Calu3 (cell line): Measurements from ENCODE around the gene FAM81A. TPM values are rescaled to one million over a fixed set of nuclear protein-coding genes. Genes with fewer than 3 reads are reported as not detected.
"Not testable (repeated sequence)": the region's sequence is repeated elsewhere in the genome, so short reads cannot be mapped to it uniquely, and the experiment has no call there.

Source experiments
- BruUV-seq: library from RNA; stranded (reverse); fragments of 400-500 nt; replicated peaks from 2 replicates; lab custom pipeline; 2021; lab: Mats Ljungman, UMichigan
- CTCF ChIA-PET: fragments of 300-600 bp; sonication (Branson Sonifier 250); formaldehyde crosslinking; loops from one replicate; lab custom pipeline; 2022; ENCODE audit warnings: antibody characterized with exemption; lab: Charles Lee
- DNase-seq: peaks from one replicate; pipeline ENCODE4 v3.0.0; 2022
- H3K27ac Mint-ChIP-seq: one replicate; pipeline ENCODE4 v1.8.0; 2022; ENCODE audit warnings: mixed read lengths; ENCODE audit not compliant: unreplicated experiment
- H3K27me3 Mint-ChIP-seq: one replicate; pipeline ENCODE4 v1.8.0; 2022; ENCODE audit warnings: mixed read lengths; ENCODE audit not compliant: unreplicated experiment
- H3K36me3 Mint-ChIP-seq: one replicate; pipeline ENCODE4 v1.8.0; 2022; ENCODE audit warnings: mild to moderate bottlenecking, moderate library complexity, mixed read lengths; ENCODE audit not compliant: insufficient read depth, unreplicated experiment
- H3K4me1 Mint-ChIP-seq: one replicate; pipeline ENCODE4 v1.8.0; 2022; ENCODE audit warnings: mild to moderate bottlenecking, low read depth, mixed read lengths; ENCODE audit not compliant: unreplicated experiment
- H3K4me3 Mint-ChIP-seq: one replicate; pipeline ENCODE4 v1.8.0; 2022; ENCODE audit warnings: mild to moderate bottlenecking, low read depth, moderate library complexity, mixed read lengths; ENCODE audit not compliant: unreplicated experiment
- H3K9me3 Mint-ChIP-seq: one replicate; pipeline ENCODE4 v1.8.0; 2022; ENCODE audit warnings: low read depth, mixed read lengths; ENCODE audit not compliant: unreplicated experiment
- CTCF ChIP-seq: fragments of 200-600 bp; IDR thresholded peaks from one replicate; pipeline ENCODE4 v1.8.0; 2022; ENCODE audit warnings: antibody characterized with exemption; ENCODE audit not compliant: unreplicated experiment
- intact Hi-C: fragments of 100-400 bp; cut with micrococcal nuclease; formaldehyde crosslinking; loops from one replicate; pipeline ENCODE4 v1.10.0; 2022; ENCODE audit not compliant: unreplicated experiment
- total RNA-seq: library from RNA; stranded (reverse); gene quantifications from 2 replicates; pipeline ENCODE4 v1.2.3, GENCODE V29; 2022

Gene FAM81A
- total RNA-seq, 1 experiment from 2014 or later = 16.0 TPM

- H3K27me3 Mint-ChIP-seq = no peaks in the 10 kb centered on the region
- peaks cover 11% of the 10 kb centered on the region for H3K4me1 Mint-ChIP-seq
- intact Hi-C loops = no loop called here
- H3K27ac Mint-ChIP-seq = no peak overlapping the region
- H3K9me3 Mint-ChIP-seq = no peaks in the 10 kb centered on the region
- DNase-seq = no peak
- CTCF ChIA-PET = no interaction called here
- H3K36me3 Mint-ChIP-seq = no peaks in the 10 kb centered on the region
- no peak overlapping the region for H3K4me3 Mint-ChIP-seq
- TF ChIP-seq CTCF = no peak
- no TSS peak for BruUV-seq
These were observed 13.4 kb upstream of the FAM81A start for GRCh38 chr15:59424616-59425015.

- intact Hi-C loops, H3K27ac Mint-ChIP-seq, H3K27me3 Mint-ChIP-seq, H3K36me3 Mint-ChIP-seq, H3K4me3 Mint-ChIP-seq, H3K9me3 Mint-ChIP-seq, DNase-seq, BruUV-seq: not testable (repeated sequence)
- CTCF ChIA-PET = interaction anchor here (0.7 kb wide), 1 partner anchor 18 kb away, joined by 4 read pairs; no protein-coding TSS in a partner anchor
- peaks cover 11% of the 10 kb centered on the region for H3K4me1 Mint-ChIP-seq
These were observed 9.1 kb upstream of the FAM81A start for GRCh38 chr15:59428898-59429297.

- H3K27ac Mint-ChIP-seq = no peak overlapping the region
- intact Hi-C loops = no loop called here
- BruUV-seq = no TSS peak
- H3K36me3 Mint-ChIP-seq = peaks cover 5% of the 10 kb centered on the region
- DNase-seq = no peak
- TF ChIP-seq CTCF = no peak
- H3K9me3 Mint-ChIP-seq = no peaks in the 10 kb centered on the region
- no peaks in the 10 kb centered on the region for H3K27me3 Mint-ChIP-seq
- H3K4me1 Mint-ChIP-seq = peaks cover 9% of the 10 kb centered on the region
- CTCF ChIA-PET = no interaction called here
- H3K4me3 Mint-ChIP-seq = no peak overlapping the region
These were observed 5.6 kb upstream of the FAM81A start for GRCh38 chr15:59432389-59432788.

- Mint-ChIP-seq H3K4me1 (peaks cover 11% of the 10 kb centered on the region), H3K4me3 (no peak overlapping the region), H3K27ac (no peak overlapping the region), H3K9me3 (no peaks in the 10 kb centered on the region), H3K36me3 (peaks cover 17% of the 10 kb centered on the region), H3K27me3 (no peaks in the 10 kb centered on the region)
- DNase-seq = no peak
- intact Hi-C loops = no loop called here
- CTCF ChIA-PET = no interaction called here
- TF ChIP-seq CTCF = no peak
- BruUV-seq = no TSS peak
These were observed 3.5 kb upstream of the FAM81A start for GRCh38 chr15:59434481-59434880.

GRCh38 chr15:59436774-59437141 lies 1.2 kb upstream of the FAM81A start:
- TF ChIP-seq CTCF = no peak
- no TSS peak for BruUV-seq
- Mint-ChIP-seq H3K9me3 (no peaks in the 10 kb centered on the region), H3K4me1 (peaks cover 22% of the 10 kb centered on the region), H3K4me3 (peak overlapping the region; percentile 73), H3K27me3 (no peaks in the 10 kb centered on the region), H3K27ac (no peak overlapping the region), H3K36me3 (peaks cover 17% of the 10 kb centered on the region)
- DNase-seq = no peak
- intact Hi-C loops = no loop called here
- CTCF ChIA-PET = interaction anchor here (0.6 kb wide), 1 partner anchor 32 kb away, joined by 3 read pairs; no protein-coding TSS in a partner anchor
